Measurements from ENCODE around the gene ERGIC1. TPM values are rescaled to one million over a fixed set of nuclear protein-coding genes. Genes with fewer than 3 reads are reported as not detected.

The ERGIC1 gene
- total and polyA plus RNA-seq, 2 of the 13 experiments (the other 11 are each of a cell fraction or from before 2014, with no cell fraction given), result 78.5 to 184 TPM

- TF ChIP-seq MYC (CRISPR knock-in tag; IDR thresholded peaks at IDR 0.05; ENCODE audit: borderline replicate concordance) (no peak), FOXP1 (IDR thresholded peaks at IDR 0.05) (no peak), FOXP1 (CRISPR knock-in tag; IDR thresholded peaks at IDR 0.05) (peak; percentile 60; the same call in 1 of the 2 replicates), ZSCAN31 (CRISPR knock-in tag; IDR thresholded peaks at IDR 0.05; ENCODE audit: low read depth) (no peak), HNF4G (IDR thresholded peaks at IDR 0.05; ENCODE audit: borderline replicate concordance, low read depth, low read length) (0 out of 2 replicates have a peak, but pooled peaks have one; percentile 19), HNF4G (CRISPR knock-in tag; IDR thresholded peaks at IDR 0.05; ENCODE audit: borderline replicate concordance, low read depth) (no peak), RBAK (CRISPR knock-in tag; IDR thresholded peaks at IDR 0.05) (peak; percentile 81; the same call in 1 of the 2 replicates), FOXO1 (CRISPR knock-in tag; IDR thresholded peaks at IDR 0.05) (peak; percentile 80; the same call in 1 of the 2 replicates), ZNF646 (CRISPR knock-in tag; IDR thresholded peaks at IDR 0.05) (no peak), RXRA (CRISPR knock-in tag; IDR thresholded peaks at IDR 0.05) (peak; percentile 52; the same call in 1 of the 2 replicates), TBX3 (IDR thresholded peaks at IDR 0.05; ENCODE audit: borderline replicate concordance) (0 out of 2 replicates have a peak, but pooled peaks have one; percentile 22), CTCF (CRISPR knock-in tag; IDR thresholded peaks at IDR 0.05) (peak; percentile 48), MEIS2 (CRISPR knock-in tag; IDR thresholded peaks at IDR 0.05) (peak; percentile 98), LCORL (IDR thresholded peaks at IDR 0.05) (peak; percentile 64; the same call in 1 of the 2 replicates), LCORL (CRISPR knock-in tag; IDR thresholded peaks at IDR 0.05) (0 out of 2 replicates have a peak, but pooled peaks have one; percentile 12), DPF2 (CRISPR knock-in tag; IDR thresholded peaks at IDR 0.05; ENCODE audit: borderline replicate concordance, low read depth) (peak; percentile 57; the same call in 1 of the 2 replicates), FOSL1 (CRISPR knock-in tag; IDR thresholded peaks at IDR 0.05; ENCODE audit: borderline replicate concordance) (peak; percentile 67; the same call in 1 of the 2 replicates), ZFYVE20 (CRISPR knock-in tag; IDR thresholded peaks at IDR 0.05; ENCODE audit: borderline replicate concordance, low read depth) (no peak), ZEB1 (IDR thresholded peaks at IDR 0.05; ENCODE audit: insufficient replicate concordance, low read depth) (no peak), SNAPC2 (CRISPR knock-in tag; IDR thresholded peaks at IDR 0.05) (0 out of 2 replicates have a peak, but pooled peaks have one; percentile 19), ZNF430 (CRISPR knock-in tag; IDR thresholded peaks at IDR 0.05) (no peak), NAIF1 (CRISPR knock-in tag; IDR thresholded peaks at IDR 0.05; ENCODE audit: borderline replicate concordance) (no peak), SRY (CRISPR knock-in tag; IDR thresholded peaks at IDR 0.05) (no peak), ZKSCAN8 (CRISPR knock-in tag; IDR thresholded peaks at IDR 0.05; ENCODE audit: borderline replicate concordance) (peak; percentile 40; the same call in 1 of the 2 replicates), GATAD2A (CRISPR knock-in tag; IDR thresholded peaks at IDR 0.05) (peak; percentile 69)
These were observed 34.4 kb downstream of the ERGIC1 start (continued) for GRCh38 chr5:172868436-172868923.
